ENCODE measurements around the gene STIM2.

The STIM2 gene

DNA sequence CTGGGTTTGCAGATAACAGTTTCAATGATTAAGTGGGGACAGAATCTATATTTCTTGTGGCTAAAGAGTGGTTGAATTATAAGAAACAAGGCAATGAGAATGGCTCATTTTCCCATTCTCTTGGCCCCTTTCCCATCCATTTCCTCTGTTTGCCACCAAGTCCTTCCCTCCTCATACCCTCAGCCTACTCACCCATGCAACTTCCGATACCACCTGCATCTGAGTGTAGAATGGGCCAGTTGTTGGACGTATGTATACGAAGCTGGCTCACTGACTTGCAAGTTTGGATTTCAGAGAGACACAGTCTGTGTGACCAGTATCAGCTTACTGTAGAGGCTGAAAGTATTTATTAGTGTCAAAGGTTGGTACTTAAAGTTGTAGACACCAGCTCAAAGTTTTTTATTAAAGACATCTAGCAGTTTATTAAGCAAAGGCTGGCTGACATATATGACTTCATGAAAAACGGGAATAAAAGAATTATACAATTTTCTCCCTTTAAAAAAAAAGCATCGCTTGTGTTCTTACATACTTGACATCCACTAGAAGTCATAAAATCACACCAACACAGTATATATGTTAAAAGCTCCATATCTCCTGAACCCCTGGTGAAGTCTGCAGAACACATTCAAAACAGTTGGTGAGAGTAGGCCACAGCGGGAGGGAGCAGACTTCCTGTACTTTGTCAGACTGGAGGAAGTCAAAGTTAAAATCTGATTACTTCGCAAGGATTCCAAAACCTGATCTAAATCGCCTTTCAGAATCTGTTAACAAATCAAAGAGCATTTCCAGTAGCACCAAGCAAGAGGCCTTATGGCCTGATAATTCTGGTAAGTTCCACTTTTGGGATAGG, 22.4 kb upstream of the STIM2 start:
- DNase-seq: no peak

- DNase-seq: no peak
Measured at GRCh38 chr4:26839016-26839415, 21.6 kb upstream of the STIM2 start.

GRCh38 chr4:26839534-26839951, 21.1 kb upstream of the STIM2 start:
- no peak for DNase-seq

GRCh38 chr4:26840786-26841185, 19.9 kb upstream of the STIM2 start:
- no peak for DNase-seq

GRCh38 chr4:26842911-26843310, 17.7 kb upstream of the STIM2 start:
- DNase-seq: no peak

DNA sequence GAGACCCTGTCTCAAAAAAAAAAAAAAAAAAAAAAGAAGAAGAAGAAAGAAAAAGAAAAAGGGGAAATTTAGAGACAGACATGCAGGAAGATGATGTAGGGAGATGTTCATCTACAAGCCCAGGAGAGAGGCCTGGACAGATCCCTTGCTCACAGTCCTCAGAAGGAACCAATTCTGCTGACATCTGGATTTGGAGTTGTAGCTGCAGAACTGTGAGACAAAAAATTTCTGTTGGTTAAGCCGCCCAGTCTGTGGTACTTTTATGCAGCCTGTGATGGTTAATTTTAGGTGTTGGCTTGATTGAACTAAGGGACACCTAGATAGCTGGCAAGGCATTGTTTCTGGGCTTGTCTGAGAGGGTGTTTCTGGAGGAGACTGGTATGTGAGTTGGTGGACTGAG, 10.1 kb upstream of the STIM2 start:
- DNase-seq: no peak

GRCh38 chr4:26851129-26851528, 9.5 kb upstream of the STIM2 start:
- no peak for DNase-seq

DNA sequence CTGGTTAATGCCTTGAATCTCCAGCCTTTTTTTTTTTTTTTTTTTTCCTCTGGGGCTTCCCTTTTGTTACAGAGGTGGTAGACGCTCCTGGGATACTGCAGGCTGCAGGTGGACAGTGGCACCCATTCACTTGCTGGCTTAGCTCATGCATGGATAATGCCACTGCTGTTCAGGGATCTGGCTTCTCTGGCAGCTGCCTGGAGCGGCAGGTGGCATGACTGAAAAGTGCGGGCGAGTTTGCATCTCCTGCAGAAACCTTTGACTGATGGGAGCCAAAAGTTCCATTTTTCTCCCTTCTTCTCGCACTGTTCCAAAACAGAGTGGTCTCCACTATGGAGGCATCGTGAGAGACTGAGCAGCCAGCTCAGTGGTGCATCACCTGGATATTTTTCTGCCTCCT, 5.9 kb upstream of the STIM2 start:
- no peak for DNase-seq

DNA sequence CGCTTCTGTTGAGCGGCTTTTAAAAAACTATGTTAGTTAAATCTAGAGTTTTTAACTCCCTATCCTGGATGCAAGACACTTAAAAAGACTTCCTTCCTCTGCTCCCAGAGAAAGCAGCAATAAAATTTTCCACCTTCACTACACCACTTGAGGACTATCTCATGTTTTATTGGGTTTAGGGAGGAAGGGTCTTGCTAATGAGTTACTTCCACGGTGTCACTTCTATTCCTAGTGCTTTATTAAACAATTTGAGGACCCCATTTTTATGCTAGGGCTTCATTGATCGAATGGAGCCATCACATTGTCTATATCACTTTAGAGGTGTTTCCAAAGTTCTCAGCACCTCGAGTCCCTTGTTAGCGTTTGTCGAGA, 3.7 kb upstream of the STIM2 start:
- DNase-seq: no peak

GRCh38 chr4:26857278-26858034, 3.2 kb upstream of the STIM2 start:
- DNase-seq: peak; percentile 82 to 85

- no peak for DNase-seq
Measured at GRCh38 chr4:26858035-26858918, 2.4 kb upstream of the STIM2 start.

DNA sequence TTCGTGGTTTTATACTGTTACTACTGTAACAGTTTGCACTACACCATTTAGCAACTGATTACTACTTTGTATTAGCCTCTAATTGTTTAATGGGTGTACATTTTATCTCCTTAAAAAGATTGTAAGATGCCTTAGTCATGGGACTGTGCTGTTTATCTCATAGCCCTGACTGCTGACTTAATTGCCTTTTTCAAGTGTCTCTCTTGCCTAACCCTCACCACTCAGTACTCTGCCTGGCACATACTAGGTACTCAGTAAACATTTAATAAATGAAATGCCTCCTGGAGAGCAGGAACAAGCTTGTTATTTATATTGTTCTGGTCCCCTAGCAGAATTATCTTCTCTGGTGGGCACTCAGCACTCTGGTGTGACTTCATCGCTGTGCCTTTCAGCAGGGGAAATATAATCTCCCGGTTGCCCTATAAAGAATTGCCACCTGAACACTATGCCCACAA, 1.7 kb upstream of the STIM2 start:
- no peak for DNase-seq

GRCh38 chr4:26859762-26860156, 882 bp upstream of the STIM2 start:
- no peak for DNase-seq

DNA sequence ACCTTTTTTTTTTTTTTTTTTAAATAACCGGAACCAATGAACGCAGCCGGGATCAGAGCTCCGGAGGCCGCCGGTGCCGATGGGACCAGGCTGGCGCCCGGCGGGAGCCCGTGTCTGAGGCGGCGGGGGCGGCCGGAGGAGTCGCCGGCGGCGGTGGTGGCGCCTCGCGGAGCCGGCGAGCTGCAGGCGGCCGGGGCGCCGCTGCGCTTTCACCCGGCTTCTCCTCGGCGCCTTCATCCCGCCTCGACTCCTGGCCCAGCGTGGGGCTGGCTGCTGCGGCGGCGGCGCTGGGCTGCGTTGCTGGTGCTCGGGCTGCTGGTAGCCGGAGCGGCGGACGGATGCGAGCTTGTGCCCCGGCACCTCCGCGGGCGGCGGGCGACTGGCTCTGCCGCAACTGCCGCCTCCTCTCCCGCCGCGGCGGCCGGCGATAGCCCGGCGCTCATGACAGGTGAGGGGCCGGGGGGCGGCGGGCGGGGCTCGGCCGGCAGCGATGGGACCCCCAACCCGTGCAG, 337 bp downstream of the STIM2 start:
- DNase-seq: peak in 1 of 2 donors; percentile 67

DNA sequence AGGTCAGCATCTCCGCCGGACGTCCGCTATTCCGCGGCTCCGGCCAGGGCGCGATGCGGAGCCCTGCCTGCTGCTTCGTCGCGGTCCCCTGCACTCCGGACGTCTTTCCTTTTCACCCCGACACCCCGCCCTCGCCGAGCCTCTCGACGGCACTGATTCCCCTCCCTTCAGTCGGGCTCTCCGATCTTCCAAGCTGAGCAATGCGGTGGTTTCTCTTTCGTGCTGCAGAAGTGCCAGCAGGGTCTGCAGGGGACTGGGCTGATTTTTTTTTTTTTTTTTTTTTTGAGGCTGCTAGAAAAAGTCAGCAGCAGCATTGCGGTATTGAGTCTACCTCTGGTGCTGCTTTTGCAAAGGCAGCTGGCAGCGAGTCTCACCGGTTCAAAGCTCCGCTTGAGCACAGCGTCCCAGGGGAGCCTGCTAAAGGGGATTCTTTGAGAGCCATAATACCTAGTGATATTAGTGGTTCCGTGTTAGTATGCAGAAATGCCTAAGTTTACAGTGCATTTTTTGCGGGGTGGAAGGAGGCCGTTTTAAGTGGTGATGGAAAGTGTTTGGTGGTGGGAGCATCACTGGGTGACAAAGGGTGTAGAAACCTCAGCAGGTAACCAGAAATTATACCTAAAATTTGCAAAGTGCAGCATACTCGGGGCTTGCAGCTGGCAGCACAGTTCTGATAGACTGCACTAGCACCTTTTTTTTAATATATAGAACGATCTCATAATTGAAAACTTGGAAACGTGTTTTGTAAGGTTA, 969 bp downstream of the STIM2 start:
- peak in 1 of 2 donors; percentile 67 for DNase-seq

- no peak for DNase-seq
Measured at GRCh38 chr4:26862381-26862915, 1.8 kb downstream of the STIM2 start.

DNA sequence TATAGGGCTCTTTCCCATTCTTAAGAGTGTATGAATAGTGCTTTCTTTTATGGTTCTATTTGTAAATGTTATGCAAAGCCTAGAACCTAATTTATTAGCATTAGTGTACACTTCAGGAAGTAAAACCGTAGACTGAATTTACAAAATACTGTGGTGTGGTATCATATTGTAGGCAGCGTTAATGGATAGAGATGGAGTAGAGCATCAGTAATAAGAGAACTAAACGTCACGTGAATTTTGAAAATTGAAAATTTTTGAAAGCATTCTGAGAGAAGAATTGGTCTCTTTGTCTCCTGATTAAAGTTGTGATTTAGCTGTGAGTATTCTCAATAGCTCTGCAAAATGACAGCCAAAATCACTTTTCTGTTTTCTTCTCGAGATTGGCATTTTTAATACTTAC, 2.9 kb downstream of the STIM2 start:
- DNase-seq: no peak

- no peak for DNase-seq
Measured at GRCh38 chr4:26864899-26865298, 4.3 kb downstream of the STIM2 start.

DNA sequence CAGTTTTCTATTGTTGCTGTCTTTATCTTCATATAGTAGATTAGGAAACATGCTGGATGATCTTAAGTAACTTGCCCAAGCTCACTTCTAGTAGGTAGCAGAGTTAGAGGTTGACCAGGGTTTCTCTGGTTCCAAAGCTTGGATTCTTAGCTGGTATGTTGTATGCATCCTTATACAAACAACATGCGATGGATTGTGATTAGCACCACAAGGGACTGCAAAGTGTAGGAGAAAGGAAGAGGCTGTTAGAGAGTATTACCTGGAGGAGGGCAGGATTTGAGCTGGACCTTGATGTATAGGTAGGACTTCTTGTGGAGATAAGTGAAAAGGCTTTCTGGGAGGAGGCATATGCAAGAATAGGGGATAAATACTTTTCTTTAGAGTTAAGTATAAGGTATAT, 5.6 kb downstream of the STIM2 start:
- DNase-seq: no peak

GRCh38 chr4:26866781-26867180, 6.1 kb downstream of the STIM2 start:
- DNase-seq: no peak

DNA sequence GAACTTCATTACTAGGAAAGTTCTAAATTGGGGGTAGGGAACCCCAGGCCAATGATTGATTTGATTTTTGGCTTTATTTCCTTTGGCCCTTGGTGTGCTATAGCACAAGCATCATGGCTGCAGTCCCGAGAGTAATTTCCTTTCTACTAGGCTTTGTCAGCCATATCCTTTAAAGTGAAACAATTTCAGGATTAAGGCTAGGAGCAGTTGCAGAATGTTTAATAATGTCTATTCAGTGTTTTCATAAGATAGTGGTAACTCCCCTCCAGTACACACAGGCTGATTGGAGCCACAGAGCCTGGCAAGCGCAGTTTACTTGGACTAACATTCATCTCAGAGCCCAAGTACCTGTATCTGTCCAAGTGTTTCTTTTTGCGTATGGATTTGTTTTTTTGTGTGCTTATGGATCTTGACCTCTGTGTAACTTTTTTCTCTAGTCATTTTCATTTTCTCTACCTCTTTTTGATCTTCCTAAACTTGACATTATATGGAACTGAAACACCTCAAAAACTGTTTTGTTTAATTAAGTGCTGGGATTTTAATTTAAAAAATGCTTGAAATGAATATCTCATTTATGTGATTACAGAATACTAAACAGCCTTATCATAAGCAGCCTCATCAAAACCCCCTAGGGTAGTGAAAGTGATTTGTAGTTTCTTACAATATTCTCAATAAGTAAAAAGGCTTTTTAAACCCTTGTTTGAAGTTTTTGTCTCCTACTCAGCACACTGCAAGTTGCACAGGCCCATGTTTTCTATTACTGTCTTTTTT, 7.5 kb downstream of the STIM2 start:
- DNase-seq: no peak

Measured in hippocampal formation (tissue), 2 donors.